ENCODE measurements around the gene ST3GAL5. TPM values are rescaled to one million over a fixed set of nuclear protein-coding genes. Genes with fewer than 3 reads are reported as not detected.

The ST3GAL5 gene
- total and polyA plus RNA-seq, 2 of the 8 experiments (the other 6 are each of a cell fraction or from before 2014, with no cell fraction given): 1.9 to 4.5 TPM

- Histone ChIP-seq H3K79me2 (ENCODE audit: control insufficient read depth in 1 of 2, insufficient read depth in 2 of 2, low read length in 2 of 2) (no peaks in the 10 kb centered on the region), H3K4me2 (ENCODE audit: insufficient read depth in 1 of 2, low read depth in 2 of 2, low read length in 2 of 2) (no peak overlapping the region), H3K36me3 (ENCODE audit: control insufficient read depth in 2 of 4, insufficient read depth in 4 of 4, low read length in 3 of 4) (no peaks in the 10 kb centered on the region), H3K23me2 (ENCODE audit: low read depth, low read length) (no peaks in the 10 kb centered on the region), H3K56ac (replicated peaks; ENCODE audit: insufficient read length, low read depth, low read length) (no peak overlapping the region), H4K8ac (ENCODE audit: extremely low read depth, insufficient read depth, low read length) (no peak overlapping the region), H3K4ac (replicated peaks; ENCODE audit: insufficient read length, low read depth, low read length) (no peak overlapping the region), H2AFZ (ENCODE audit: low read length) (no peak overlapping the region), H2BK5ac (ENCODE audit: low read depth, low read length) (no peak overlapping the region), H3K79me1 (ENCODE audit: low read depth, low read length) (no peaks in the 10 kb centered on the region), H3K4me3 (ENCODE audit: extremely low read depth in 1 of 4, insufficient read depth in 2 of 4, low read depth in 3 of 4, low read length in 4 of 4) (no peak overlapping the region), H2BK15ac (ENCODE audit: low read length) (no peak overlapping the region), H3K9me3 (ENCODE audit: insufficient read depth in 2 of 2, low read depth in 1 of 2, low read length in 1 of 2) (no peaks in the 10 kb centered on the region), H2BK120ac (replicated peaks; ENCODE audit: low read depth, low read length) (no peak overlapping the region), H4K5ac (ENCODE audit: insufficient read length, low read depth, low read length) (no peak overlapping the region), H4K91ac (replicated peaks; ENCODE audit: insufficient read length, low read length) (no peak overlapping the region), H2BK12ac (ENCODE audit: low read depth, low read length) (no peak overlapping the region), H3K18ac (ENCODE audit: extremely low read depth, low read length) (no peak overlapping the region), H3K27ac (ENCODE audit: low read depth, low read length) (no peak overlapping the region), H3K4me1 (replicated peaks in 1 of 4; ENCODE audit: control insufficient read depth in 3 of 4, insufficient read depth in 4 of 4, low read length in 3 of 4) (peaks cover 0 to 3% (median 0%) of the 10 kb centered on the region in 4 experiments; a peak in 4 of 7 replicates), H4K20me1 (replicated peaks in 1 of 2; ENCODE audit: control insufficient read depth in 1 of 2, insufficient read depth in 2 of 2, low read length in 2 of 2) (no peaks in the 10 kb centered on the region), H3K14ac (ENCODE audit: insufficient read length) (no peak overlapping the region), H2BK20ac (ENCODE audit: low read length) (no peak overlapping the region), H3K9ac (replicated peaks in 1 of 4; ENCODE audit: extremely low read depth in 1 of 4, low read depth in 3 of 4, low read length in 3 of 4) (no peak overlapping the region), H3K27me3 (replicated peaks in 1 of 4; ENCODE audit: control insufficient read depth in 3 of 4, extremely low read depth in 1 of 4, insufficient read depth in 3 of 4, low read length in 3 of 4) (no peaks in the 10 kb centered on the region), H3K23ac (ENCODE audit: insufficient read length) (no peak overlapping the region), H2AK5ac (ENCODE audit: low read depth, low read length) (no peak overlapping the region)
- FAIRE-seq (no peak), DNase-seq (ENCODE audit: low read depth in 1 of 2, low spot score in 2 of 2) (no peak)
- ChIA-PET CTCF (ENCODE audit: partially characterized antibody) (interaction anchor here (1.1 to 1.6 kb wide), 5 partner anchors 14 to 233 kb away, joined by 3 to 7 read pairs (median 3); no protein-coding TSS in a partner anchor), POLR2A (ENCODE audit: partially characterized antibody) (no interaction called here)
- WGBS, 2 experiments (ENCODE audit: extremely low coverage in 1 of 2, insufficient coverage in 1 of 2, insufficient read length in 1 of 2, insufficient replicate concordance in 2 of 2, low coverage in 1 of 2, low lambda C conversion rate in 2 of 2, missing lambda C conversion rate in 1 of 2): 90% methylated on average over 11 of the region's 11 CpGs; no CpG with 5 or more reads in 1 of the 2 experiments
- no peak for TF ChIP-seq RBBP5 (IDR thresholded peaks at IDR 0.05; ENCODE audit: borderline replicate concordance, low read depth, low read length)
- no peak for TF ChIP-seq TAF1 (IDR thresholded peaks at IDR 0.05; ENCODE audit: low read depth, low read length)
- TF ChIP-seq GTF2F1 (IDR thresholded peaks at IDR 0.05; ENCODE audit: borderline replicate concordance, low read depth, low read length): no peak
- no peak for TF ChIP-seq SAP30 (IDR thresholded peaks at IDR 0.05; ENCODE audit: insufficient read depth, insufficient replicate concordance, low read length)
- TF ChIP-seq KDM5A (IDR thresholded peaks at IDR 0.05; ENCODE audit: low read length): no peak
- no peak for TF ChIP-seq SP1 (IDR thresholded peaks at IDR 0.05; ENCODE audit: low read depth, low read length)
- TF ChIP-seq CTCF (IDR thresholded peaks at IDR 0.05; ENCODE audit: control extremely low read depth in 1 of 3, insufficient read depth in 1 of 3, low read depth in 1 of 3, low read length in 3 of 3): no peak
- no peak for TF ChIP-seq SUZ12 (IDR thresholded peaks at IDR 0.05; ENCODE audit: low read length)
- no peak for TF ChIP-seq HDAC6 (IDR thresholded peaks at IDR 0.05; ENCODE audit: low read depth, low read length)
Observed at GRCh38 chr2:85851253-85852151, 37.3 kb downstream of the ST3GAL5 start.

Data from H1 (cell line).